Measurements from ENCODE around the gene DMRTB1.

Gene DMRTB1

GRCh38 chr1:53503433-53504217 is 44.4 kb downstream of the DMRTB1 start:
- TF ChIP-seq MZF1 (tag by site-specific recombination; IDR thresholded peaks at IDR 0.05; ENCODE audit: borderline replicate concordance) (peak; percentile 61; the same call in 1 of the 2 replicates), GLI4 (tag by site-specific recombination; IDR thresholded peaks at IDR 0.05) (no peak)
- ChIA-PET POLR2A (no interaction called here), CTCF (no interaction called here)

DNA sequence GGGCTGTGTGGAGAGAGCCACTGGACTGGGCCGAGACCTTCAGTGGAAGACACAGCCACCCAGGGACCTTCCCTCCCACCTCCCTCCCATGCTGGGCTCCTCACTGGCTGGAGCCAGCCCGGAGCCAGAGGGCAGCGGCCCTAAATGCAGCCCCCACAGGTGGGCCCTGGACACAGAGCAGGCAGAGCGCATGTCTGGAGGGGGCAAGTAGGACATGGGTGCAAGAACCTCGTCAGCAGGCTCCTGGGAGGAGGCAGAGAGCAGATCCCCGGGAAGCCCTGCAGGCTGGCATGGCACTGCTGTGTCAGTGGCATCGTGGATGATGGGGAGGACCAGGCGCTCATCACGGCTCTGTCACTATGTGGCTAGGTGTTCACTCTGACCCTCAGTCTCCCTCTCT is 45.7 kb downstream of the DMRTB1 start:
- no peak overlapping the region for H3K4me3 ChIP-seq (ENCODE audit: low read depth, low read length)
- H3K27ac ChIP-seq (ENCODE audit: extremely low read depth, low read depth, low read length): no peak overlapping the region
- TF ChIP-seq, protein P1, sequence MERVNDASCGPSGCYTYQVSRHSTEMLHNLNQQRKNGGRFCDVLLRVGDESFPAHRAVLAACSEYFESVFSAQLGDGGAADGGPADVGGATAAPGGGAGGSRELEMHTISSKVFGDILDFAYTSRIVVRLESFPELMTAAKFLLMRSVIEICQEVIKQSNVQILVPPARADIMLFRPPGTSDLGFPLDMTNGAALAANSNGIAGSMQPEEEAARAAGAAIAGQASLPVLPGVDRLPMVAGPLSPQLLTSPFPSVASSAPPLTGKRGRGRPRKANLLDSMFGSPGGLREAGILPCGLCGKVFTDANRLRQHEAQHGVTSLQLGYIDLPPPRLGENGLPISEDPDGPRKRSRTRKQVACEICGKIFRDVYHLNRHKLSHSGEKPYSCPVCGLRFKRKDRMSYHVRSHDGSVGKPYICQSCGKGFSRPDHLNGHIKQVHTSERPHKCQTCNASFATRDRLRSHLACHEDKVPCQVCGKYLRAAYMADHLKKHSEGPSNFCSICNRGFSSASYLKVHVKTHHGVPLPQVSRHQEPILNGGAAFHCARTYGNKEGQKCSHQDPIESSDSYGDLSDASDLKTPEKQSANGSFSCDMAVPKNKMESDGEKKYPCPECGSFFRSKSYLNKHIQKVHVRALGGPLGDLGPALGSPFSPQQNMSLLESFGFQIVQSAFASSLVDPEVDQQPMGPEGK (tag by site-specific recombination; IDR thresholded peaks at IDR 0.05): no peak
- no peaks in the 10 kb centered on the region for H3K9me3 ChIP-seq (ENCODE audit: control insufficient read depth, insufficient read depth, low read depth, low read length)
- H3K4me1 ChIP-seq (ENCODE audit: control insufficient read depth, insufficient read depth, low read length): no peaks in the 10 kb centered on the region
- H3K36me3 ChIP-seq (ENCODE audit: control insufficient read depth in 2 of 2, insufficient read depth in 1 of 2, low read length in 2 of 2): no peaks in the 10 kb centered on the region
- ChIA-PET CTCF (no interaction called here), POLR2A (no interaction called here)

More at GRCh38 chr1:53503433-53504217, 44.4 kb downstream of the DMRTB1 start:
- no peaks in the 10 kb centered on the region for H3K36me3 ChIP-seq (ENCODE audit: control insufficient read depth in 2 of 2, insufficient read depth in 1 of 2, low read length in 2 of 2)
- no peak overlapping the region for H3K4me3 ChIP-seq (ENCODE audit: low read depth, low read length)
- H3K27ac ChIP-seq (ENCODE audit: extremely low read depth, low read depth, low read length): no peak overlapping the region
- no peaks in the 10 kb centered on the region for H3K4me1 ChIP-seq (ENCODE audit: control insufficient read depth, insufficient read depth, low read length)
- H3K9me3 ChIP-seq (ENCODE audit: control insufficient read depth, insufficient read depth, low read depth, low read length): no peaks in the 10 kb centered on the region

DNA sequence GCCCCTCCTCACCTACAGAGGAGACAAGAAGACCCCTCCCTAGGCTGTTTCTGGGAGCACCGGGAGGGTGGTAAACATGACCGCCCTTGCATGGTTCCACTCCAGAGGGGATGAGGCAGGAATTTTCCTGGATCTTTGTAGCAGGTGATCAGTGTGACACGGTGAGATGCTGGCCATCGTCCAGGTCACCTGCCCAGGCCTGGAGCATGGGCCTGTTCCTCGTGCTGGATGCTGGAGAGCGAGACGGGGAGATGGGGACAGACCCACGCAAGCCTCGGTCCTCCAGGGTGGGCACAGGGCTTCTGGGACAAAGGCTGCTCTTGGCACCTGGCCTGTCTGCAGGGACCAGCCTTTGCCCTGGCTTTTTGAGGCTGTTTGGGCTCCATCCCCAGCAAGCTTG is 46.2 kb downstream of the DMRTB1 start:
- TF ChIP-seq ZFP37 (tag by site-specific recombination; IDR thresholded peaks at IDR 0.05) (no peak), ZNF585B (tag by site-specific recombination; IDR thresholded peaks at IDR 0.05) (no peak), ZNF223 (tag by site-specific recombination; IDR thresholded peaks at IDR 0.05) (no peak)
- no peaks in the 10 kb centered on the region for H3K9me3 ChIP-seq (ENCODE audit: control insufficient read depth, insufficient read depth, low read depth, low read length)
- H3K36me3 ChIP-seq (ENCODE audit: control insufficient read depth in 2 of 2, insufficient read depth in 1 of 2, low read length in 2 of 2): no peaks in the 10 kb centered on the region
- H3K4me1 ChIP-seq (ENCODE audit: control insufficient read depth, insufficient read depth, low read length): no peaks in the 10 kb centered on the region
- H3K4me3 ChIP-seq (ENCODE audit: low read depth, low read length): no peak overlapping the region
- CTCF ChIA-PET: interaction anchor here (1.0 kb wide), 1 partner anchor 20 kb away, joined by 5 read pairs; no protein-coding TSS in a partner anchor
- POLR2A ChIA-PET: no interaction called here
- H3K27ac ChIP-seq (ENCODE audit: extremely low read depth, low read depth, low read length): no peak overlapping the region

DNA sequence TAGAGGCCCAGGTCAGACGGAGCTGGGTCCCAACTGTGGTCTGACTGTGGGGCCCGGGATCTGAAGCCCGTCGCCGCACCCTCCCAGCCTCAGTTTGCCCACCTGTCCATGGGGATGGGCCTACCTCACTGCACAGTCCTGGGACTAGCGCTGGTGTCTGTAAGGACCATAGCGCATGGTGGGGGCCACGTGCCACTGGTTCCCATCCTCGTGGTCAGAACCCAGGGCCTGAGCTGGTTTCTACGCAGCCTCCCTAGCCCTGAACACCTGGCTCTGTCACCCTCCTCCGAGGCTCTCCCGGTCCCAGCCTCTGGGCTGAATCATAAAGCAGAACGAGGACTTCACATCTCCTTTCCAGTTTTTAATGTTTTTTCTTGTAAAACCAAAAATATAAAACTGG is 46.7 kb downstream of the DMRTB1 start:
- ChIA-PET POLR2A (no interaction called here), CTCF (interaction anchor here (1.0 kb wide), 1 partner anchor 21 kb away, joined by 5 read pairs; no protein-coding TSS in a partner anchor)
- Histone ChIP-seq H3K4me1 (ENCODE audit: control insufficient read depth, insufficient read depth, low read length) (no peaks in the 10 kb centered on the region), H3K36me3 (ENCODE audit: control insufficient read depth in 2 of 2, insufficient read depth in 1 of 2, low read length in 2 of 2) (no peaks in the 10 kb centered on the region), H3K9me3 (ENCODE audit: control insufficient read depth, insufficient read depth, low read depth, low read length) (no peaks in the 10 kb centered on the region), H3K4me3 (ENCODE audit: low read depth, low read length) (no peak overlapping the region), H3K27ac (ENCODE audit: extremely low read depth, low read depth, low read length) (no peak overlapping the region)
- no peak for TF ChIP-seq ZNF610 (tag by site-specific recombination; IDR thresholded peaks at IDR 0.05; ENCODE audit: borderline replicate concordance)
- no peak for TF ChIP-seq RBAK (tag by site-specific recombination; IDR thresholded peaks at IDR 0.05)
- no peak for TF ChIP-seq ZBTB7A (tag by site-specific recombination; IDR thresholded peaks at IDR 0.05; ENCODE audit: low read depth)
- TF ChIP-seq ZBTB1 (tag by site-specific recombination; IDR thresholded peaks at IDR 0.05): no peak
- TF ChIP-seq ZNF629 (tag by site-specific recombination; IDR thresholded peaks at IDR 0.05): no peak
- TF ChIP-seq ZNF221 (tag by site-specific recombination; IDR thresholded peaks at IDR 0.05; ENCODE audit: borderline replicate concordance): no peak
- TF ChIP-seq, protein P2, sequence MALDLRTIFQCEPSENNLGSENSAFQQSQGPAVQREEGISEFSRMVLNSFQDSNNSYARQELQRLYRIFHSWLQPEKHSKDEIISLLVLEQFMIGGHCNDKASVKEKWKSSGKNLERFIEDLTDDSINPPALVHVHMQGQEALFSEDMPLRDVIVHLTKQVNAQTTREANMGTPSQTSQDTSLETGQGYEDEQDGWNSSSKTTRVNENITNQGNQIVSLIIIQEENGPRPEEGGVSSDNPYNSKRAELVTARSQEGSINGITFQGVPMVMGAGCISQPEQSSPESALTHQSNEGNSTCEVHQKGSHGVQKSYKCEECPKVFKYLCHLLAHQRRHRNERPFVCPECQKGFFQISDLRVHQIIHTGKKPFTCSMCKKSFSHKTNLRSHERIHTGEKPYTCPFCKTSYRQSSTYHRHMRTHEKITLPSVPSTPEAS (tag by site-specific recombination; IDR thresholded peaks at IDR 0.05): no peak
